ENCODE results near the gene B3GNT2.
"Not testable (repeated sequence)": the region's sequence is repeated elsewhere in the genome, so short reads cannot be mapped to it uniquely, and the experiment has no call there.

Gene B3GNT2, protein sequence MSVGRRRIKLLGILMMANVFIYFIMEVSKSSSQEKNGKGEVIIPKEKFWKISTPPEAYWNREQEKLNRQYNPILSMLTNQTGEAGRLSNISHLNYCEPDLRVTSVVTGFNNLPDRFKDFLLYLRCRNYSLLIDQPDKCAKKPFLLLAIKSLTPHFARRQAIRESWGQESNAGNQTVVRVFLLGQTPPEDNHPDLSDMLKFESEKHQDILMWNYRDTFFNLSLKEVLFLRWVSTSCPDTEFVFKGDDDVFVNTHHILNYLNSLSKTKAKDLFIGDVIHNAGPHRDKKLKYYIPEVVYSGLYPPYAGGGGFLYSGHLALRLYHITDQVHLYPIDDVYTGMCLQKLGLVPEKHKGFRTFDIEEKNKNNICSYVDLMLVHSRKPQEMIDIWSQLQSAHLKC

DNA sequence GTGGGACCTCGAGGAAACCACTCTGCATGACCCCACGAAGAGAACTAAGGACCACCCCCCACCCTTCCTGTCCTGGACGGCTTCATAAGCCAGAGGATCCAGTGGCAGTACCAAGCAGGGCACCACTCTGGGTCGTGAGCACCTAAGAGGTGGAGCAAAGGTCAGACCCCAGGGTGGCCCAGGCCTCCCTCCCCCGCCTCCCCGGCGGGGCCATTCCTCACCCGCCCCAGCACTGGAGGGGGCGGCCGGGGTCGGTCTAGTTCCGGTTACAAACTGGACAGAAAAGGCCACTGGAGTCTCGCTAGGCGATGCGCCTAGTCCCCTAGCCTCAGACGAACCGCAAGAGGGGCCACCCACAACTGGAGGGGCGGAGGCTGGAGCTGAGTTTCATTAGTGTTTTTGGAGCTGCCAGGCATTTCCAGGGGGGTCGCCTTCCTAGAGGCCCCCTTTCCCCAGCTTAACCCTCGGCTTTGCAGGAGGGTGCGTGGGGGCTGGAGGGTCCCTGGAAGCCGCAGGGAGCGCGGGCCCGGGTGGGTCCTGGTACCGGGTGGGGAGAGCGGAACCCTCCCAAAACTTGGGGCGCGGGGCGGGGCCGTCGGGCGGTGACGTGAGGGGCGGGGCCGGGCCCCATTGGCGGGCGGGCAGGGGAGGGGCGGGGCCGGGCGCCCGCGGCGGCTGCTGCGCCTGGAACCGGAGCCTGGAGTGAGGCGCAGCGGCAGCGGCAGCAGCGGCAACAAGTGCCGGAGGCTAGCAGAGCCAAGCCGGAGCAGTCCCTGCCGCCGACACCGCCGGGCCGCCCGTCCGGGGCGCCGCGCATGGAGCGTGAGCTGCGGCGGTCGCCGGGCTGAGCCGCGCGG lies at the start of gene B3GNT2:
TSS of gene B3GNT2 (plus strand) at position 695 of the 857 bp plus-strand sequence. CDS start 26,106 bp downstream, outside the sequence.
- no peaks in the 10 kb centered on the region for H3K27me3 Mint-ChIP-seq
- DNase-seq (ENCODE audit: low spot score in 2 of 2) (peak; percentile 75 to 86), ATAC-seq (ENCODE audit: low read depth) (peak; percentile 77)
- H3K9me3 Mint-ChIP-seq = no peaks in the 10 kb centered on the region
- H3K4me3 Mint-ChIP-seq = peak within 1 kb of the TSS; percentile 88
- peak within 1 kb of the TSS; percentile 84 for H3K27ac Mint-ChIP-seq
- H3K4me1 Mint-ChIP-seq = peaks cover 42% of the 10 kb centered on the region
- H3K36me3 Mint-ChIP-seq = no peaks in the 10 kb centered on the region

DNA sequence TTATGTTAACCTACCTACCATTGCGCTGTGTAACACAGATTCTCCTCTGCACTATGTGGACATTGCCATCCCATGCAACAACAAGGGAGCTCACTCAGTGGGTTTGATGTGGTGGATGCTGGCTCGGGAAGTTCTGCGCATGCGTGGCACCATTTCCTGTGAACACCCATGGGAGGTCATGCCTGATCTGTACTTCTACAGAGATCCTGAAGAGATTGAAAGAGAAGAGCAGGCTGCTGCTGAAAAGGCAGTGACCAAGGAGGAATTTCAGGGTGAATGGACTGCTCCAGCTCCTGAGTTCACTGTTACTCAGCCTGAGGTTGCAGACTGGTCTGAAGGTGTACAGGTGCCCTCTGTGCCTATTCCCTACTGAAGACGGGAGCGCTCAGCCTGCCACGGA lies 49.1 kb upstream of the B3GNT2 start:
- DNase-seq (ENCODE audit: low spot score in 2 of 2) = peak; percentile 34 to 36
- Mint-ChIP-seq H3K4me1 (peaks cover 26% of the 10 kb centered on the region), H3K27ac (peak overlapping the region; percentile 9), H3K4me3 (peak overlapping the region; percentile 80)
- not testable (repeated sequence) for H3K9me3 Mint-ChIP-seq; H3K36me3 Mint-ChIP-seq; H3K27me3 Mint-ChIP-seq; ATAC-seq (ENCODE audit: low read depth)

DNA sequence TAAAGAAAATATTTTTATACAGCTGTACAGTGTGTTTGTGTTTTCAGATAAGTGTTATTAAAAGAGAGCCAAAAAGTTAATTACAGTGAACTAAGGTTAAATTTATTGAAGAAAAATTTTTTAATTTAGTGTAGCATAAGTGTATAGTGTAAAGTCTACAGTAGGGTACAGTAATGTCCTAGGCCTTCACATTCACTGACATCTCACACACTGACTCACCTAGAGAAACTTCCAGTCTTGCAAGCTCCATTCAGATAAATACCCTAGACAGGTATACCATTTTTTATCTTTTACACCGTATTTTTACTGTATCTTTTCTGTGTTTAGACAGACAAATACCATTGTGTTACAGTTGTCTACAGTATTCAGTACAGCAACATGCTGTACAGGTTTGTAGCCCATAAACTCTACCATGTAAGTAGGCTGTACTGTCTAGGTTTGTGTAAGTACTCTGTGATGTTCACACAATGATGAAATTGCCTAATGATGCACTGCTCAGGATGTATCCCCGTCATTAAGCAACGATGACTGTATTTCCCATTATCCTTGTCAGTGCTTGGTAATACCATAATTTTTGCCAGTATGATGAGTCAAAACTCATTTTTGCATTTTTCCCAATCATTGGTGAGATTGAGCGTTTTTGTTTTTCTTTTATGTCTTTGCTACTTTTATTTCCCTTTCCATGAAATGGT lies 48.2 kb upstream of the B3GNT2 start:
- Mint-ChIP-seq H3K27ac (no peak overlapping the region), H3K27me3 (no peaks in the 10 kb centered on the region), H3K4me3 (peak overlapping the region; percentile 57), H3K36me3 (peaks cover 2% of the 10 kb centered on the region), H3K4me1 (peaks cover 22% of the 10 kb centered on the region), H3K9me3 (no peaks in the 10 kb centered on the region)
- ATAC-seq (ENCODE audit: low read depth) = no peak
- no peak for DNase-seq (ENCODE audit: low spot score in 2 of 2)

DNA sequence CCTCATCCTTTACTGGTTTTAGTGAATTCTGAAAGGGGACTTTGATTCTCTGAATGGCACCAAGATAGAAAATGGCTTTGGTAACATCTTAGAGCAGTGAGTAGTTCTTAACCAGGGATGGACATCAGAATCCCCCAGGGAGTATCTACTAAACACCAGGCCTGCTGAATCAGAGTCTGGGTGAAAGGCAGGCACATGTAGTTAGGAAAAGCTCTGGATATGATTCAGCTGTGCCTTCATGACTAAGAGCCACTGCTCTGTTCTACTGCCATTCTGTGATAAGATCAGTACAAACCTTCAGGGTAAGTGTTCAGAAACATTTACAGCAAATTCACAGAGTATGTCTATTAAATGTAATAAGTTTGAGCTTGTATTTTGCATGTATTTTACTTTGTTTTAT lies 46.2 kb upstream of the B3GNT2 start:
- ATAC-seq (ENCODE audit: low read depth) (no peak), DNase-seq (ENCODE audit: low spot score in 2 of 2) (no peak)
- H3K4me3 Mint-ChIP-seq = no peak overlapping the region
- no peaks in the 10 kb centered on the region for H3K27me3 Mint-ChIP-seq
- peaks cover 2% of the 10 kb centered on the region for H3K36me3 Mint-ChIP-seq
- H3K27ac Mint-ChIP-seq = no peak overlapping the region
- peaks cover 22% of the 10 kb centered on the region for H3K4me1 Mint-ChIP-seq
- H3K9me3 Mint-ChIP-seq = no peaks in the 10 kb centered on the region

DNA sequence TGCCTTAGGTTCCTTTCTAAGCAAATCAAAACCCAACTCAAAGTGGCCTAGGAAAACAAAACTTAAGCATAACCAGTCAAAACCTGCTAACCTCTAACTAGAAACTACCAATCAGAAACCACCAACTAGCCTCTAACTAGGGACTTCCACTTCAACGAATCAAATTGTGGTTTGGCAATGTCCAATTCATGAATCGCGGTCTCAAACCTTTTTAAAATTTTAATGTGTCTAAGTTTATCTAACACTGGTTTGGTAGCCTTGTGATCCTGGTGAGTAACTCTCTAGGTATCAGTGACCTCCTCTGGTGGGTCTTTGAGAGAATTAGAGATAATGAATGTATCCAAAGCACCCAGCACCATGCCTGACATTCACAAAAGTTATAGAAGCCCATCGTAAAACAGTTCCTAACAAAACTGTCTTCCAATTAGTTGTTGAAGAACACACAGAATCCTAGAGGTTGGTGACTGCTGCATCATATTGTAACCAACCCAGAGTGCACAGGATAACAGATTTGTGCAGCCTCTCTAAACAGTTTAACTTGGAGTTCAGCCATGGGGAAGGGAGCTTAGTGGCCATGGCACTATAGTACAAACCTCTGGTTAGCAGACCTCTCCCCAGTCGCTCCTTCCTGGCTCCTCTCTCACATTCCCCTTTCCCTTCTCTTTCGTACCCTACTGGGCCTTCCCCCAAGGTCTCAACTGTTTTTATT lies 45.2 kb upstream of the B3GNT2 start:
- Mint-ChIP-seq H3K4me3 (no peak overlapping the region), H3K9me3 (peaks cover 2% of the 10 kb centered on the region), H3K27me3 (no peaks in the 10 kb centered on the region), H3K27ac (no peak overlapping the region), H3K4me1 (peaks cover 13% of the 10 kb centered on the region), H3K36me3 (peaks cover 6% of the 10 kb centered on the region)
- DNase-seq (ENCODE audit: low spot score in 2 of 2) (no peak), ATAC-seq (ENCODE audit: low read depth) (no peak)

DNA sequence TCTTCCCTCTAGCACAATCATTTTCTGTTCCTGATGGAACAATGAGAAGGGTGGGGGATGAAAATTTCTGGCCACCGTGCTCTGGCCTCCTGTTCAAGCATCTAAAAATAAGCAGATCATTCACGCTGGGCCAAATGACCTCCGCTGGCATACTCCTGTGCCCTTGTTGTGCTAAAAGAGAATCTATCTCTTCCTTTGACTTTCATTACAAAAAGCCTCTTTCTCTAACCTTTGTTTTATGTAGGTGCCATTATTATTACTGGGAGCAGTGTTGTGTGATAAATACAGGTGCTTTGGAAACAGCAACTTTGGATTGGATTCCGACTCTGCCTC lies 44.6 kb upstream of the B3GNT2 start:
- Mint-ChIP-seq H3K27ac (no peak overlapping the region), H3K27me3 (no peaks in the 10 kb centered on the region), H3K36me3 (peaks cover 6% of the 10 kb centered on the region), H3K4me3 (no peak overlapping the region), H3K4me1 (peaks cover 11% of the 10 kb centered on the region), H3K9me3 (peaks cover 2% of the 10 kb centered on the region)
- ATAC-seq (ENCODE audit: low read depth) = no peak
- DNase-seq (ENCODE audit: low spot score in 2 of 2) = no peak

DNA sequence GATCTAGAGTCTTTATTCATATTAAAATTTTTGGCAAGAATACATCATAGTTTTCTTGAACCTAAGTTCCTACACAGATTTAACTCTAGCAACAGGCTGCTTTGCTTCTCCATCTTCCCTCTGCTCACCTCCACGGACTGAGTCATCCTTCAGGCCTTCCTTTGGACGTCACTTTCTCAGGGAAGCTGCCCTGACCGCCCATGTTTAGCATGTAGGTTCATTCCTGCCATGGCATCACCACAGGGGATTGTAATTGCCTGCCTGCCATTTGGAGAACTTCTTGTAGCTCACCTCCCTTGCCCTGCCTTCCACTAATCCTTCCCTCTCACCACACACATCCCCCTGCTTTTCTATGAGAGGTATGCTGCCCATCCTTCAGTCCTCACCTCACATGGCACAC lies 43.9 kb upstream of the B3GNT2 start:
- H3K27ac Mint-ChIP-seq = no peak overlapping the region
- H3K27me3 Mint-ChIP-seq = no peaks in the 10 kb centered on the region
- peaks cover 6% of the 10 kb centered on the region for H3K36me3 Mint-ChIP-seq
- peaks cover 2% of the 10 kb centered on the region for H3K9me3 Mint-ChIP-seq
- ATAC-seq (ENCODE audit: low read depth) (no peak), DNase-seq (ENCODE audit: low spot score in 2 of 2) (no peak)
- peaks cover 6% of the 10 kb centered on the region for H3K4me1 Mint-ChIP-seq
- H3K4me3 Mint-ChIP-seq = no peak overlapping the region

DNA sequence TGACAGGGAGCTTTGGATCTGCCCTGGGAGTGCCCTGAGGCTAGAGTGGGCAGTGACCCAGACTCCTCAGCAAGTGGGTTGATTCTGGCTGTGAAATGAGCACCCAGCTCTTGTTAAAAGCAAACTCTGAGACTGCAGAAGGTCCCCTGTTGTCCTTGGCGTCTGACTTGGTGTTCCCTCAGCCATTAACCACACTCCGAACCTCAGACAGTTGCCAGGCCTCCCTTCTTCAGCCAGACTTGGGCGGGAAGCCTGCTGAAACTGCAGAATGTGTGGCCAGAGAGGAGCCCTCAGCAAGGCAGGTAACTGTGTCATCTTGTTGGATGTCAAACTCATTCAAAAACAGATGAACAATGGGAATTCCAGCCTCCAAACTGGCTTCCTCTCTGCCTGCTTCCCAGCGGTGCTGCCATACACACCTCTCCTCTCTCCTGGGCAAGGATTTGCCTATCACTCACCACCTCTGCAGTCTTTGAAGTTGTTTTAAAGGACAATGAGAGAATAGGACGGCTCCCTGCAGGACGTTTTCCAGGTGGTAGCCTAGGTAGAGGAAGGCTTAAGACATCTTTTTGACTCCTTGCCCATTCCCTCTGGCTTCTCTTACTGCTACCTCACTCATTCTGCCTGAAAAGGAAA lies 38.9 kb upstream of the B3GNT2 start:
- peaks cover 9% of the 10 kb centered on the region for H3K36me3 Mint-ChIP-seq
- no peak overlapping the region for H3K4me3 Mint-ChIP-seq
- DNase-seq (ENCODE audit: low spot score in 2 of 2) (no peak), ATAC-seq (ENCODE audit: low read depth) (no peak)
- H3K9me3 Mint-ChIP-seq = peaks cover 2% of the 10 kb centered on the region
- H3K4me1 Mint-ChIP-seq = peaks cover 7% of the 10 kb centered on the region
- H3K27me3 Mint-ChIP-seq = no peaks in the 10 kb centered on the region
- H3K27ac Mint-ChIP-seq = no peak overlapping the region

DNA sequence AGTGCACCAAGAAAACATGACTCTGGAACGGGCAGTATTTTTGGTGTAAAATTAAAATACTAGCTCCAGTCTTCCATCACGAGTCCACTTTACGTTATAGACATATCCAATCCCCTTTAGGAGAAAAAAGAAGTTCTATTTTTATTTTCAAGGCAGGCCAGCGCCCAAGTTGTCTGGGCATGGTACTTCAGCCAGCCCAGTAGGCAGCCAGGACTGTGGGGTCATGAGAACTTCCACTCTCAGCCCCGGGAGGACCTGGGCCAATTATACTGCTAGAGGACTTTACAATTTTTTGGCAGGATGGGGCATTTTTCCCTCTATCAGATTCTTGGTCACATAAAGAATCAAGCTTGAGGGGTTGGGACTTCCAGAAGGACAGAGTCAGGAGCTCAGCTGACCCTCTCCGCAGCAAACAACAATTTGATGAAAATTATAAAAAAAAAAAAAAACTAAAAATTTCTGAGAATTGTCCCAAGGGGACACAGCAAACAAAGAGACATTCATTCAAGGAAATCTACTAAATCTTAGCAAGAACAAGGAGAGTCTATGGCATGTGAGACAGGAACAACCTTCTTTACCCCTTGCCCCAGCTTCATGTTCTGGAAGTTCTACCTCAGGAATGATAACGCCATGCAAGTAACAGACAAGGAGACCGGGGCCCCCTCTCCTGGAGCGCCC lies 37.3 kb upstream of the B3GNT2 start:
- Mint-ChIP-seq H3K9me3 (peaks cover 2% of the 10 kb centered on the region), H3K4me1 (peaks cover 7% of the 10 kb centered on the region), H3K27me3 (no peaks in the 10 kb centered on the region), H3K36me3 (peaks cover 7% of the 10 kb centered on the region), H3K4me3 (no peak overlapping the region), H3K27ac (no peak overlapping the region)
- ATAC-seq (ENCODE audit: low read depth) (no peak), DNase-seq (ENCODE audit: low spot score in 2 of 2) (no peak)

DNA sequence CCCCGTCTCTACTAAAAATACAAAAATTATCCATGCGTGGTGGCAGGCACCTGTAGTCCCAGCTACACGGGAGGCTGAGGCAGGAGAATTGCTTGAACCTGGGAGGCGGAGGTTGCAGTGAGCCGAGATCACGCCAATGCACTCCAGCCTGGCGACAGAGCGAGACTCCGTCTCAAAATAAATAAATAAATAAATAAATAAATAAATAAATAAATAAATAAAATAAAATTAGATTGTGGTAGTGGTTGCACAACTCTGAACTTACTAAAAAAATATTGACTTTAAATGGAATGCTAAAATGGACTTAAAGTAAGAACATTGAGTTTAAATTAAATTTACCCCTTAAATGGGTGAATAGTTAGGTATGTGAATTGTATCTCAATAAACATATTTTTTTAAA lies 35.2 kb upstream of the B3GNT2 start:
- not testable (repeated sequence) for H3K4me1 Mint-ChIP-seq; H3K27ac Mint-ChIP-seq; H3K27me3 Mint-ChIP-seq; H3K36me3 Mint-ChIP-seq; ATAC-seq (ENCODE audit: low read depth); H3K4me3 Mint-ChIP-seq; H3K9me3 Mint-ChIP-seq; DNase-seq (ENCODE audit: low spot score in 2 of 2)

DNA sequence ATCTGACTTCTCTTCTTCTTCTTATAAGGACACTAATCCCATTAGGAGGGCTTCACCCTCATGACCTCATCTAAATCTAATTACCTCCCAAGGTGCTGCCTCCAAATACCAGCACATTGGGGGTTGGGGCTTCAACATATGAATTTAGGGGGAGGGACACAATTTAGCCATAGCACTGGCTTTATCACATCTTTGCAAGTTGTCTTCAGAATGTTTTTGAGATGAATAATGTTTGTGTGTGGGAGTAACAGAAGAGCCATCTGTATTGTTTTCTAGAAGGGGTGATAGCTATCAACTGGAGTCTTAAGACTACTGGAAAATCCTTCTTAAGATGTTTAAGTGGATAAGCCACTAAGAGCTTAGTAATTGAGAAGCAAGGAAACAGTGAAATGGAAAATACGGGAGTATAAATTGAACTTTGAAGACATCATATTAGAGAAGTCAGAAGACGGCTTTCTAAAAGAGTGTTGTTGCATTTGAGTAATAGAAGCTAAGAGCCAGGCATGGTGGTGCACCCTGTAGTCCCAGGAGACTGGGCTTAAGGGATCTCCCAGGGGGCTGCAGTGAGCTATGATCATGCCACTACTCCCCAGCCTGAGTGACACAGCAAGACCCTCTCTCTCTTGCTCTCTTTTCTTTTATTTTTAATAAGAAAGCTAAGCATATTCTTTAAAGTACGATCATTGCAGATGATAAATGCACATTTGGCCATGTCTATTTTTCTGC lies 32.6 kb upstream of the B3GNT2 start:
- no peaks in the 10 kb centered on the region for H3K9me3 Mint-ChIP-seq
- H3K4me1 Mint-ChIP-seq = peaks cover 5% of the 10 kb centered on the region
- no peak for ATAC-seq (ENCODE audit: low read depth)
- H3K27me3 Mint-ChIP-seq = no peaks in the 10 kb centered on the region
- DNase-seq (ENCODE audit: low spot score in 2 of 2) = no peak
- no peak overlapping the region for H3K27ac Mint-ChIP-seq
- H3K36me3 Mint-ChIP-seq = peaks cover 3% of the 10 kb centered on the region
- H3K4me3 Mint-ChIP-seq = no peak overlapping the region

DNA sequence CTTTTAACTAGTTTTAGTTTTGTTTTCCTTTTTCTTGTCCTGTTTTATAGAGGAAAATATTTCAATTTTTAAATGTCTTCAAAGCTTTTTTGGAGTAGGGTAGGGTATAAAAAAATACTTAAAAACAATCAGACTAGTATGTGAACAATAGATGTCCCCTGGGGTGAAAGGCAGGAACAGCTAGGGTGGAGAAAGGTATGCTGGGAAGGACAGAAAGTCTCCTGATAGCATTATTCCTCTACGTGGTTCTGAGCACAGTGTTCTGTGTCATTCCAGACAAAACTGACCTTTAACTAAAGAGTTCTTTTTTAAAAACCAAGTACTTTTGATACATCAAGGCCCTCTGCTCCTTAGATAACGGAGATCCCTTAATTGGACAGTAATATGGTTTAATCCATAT lies 32.1 kb upstream of the B3GNT2 start:
- Mint-ChIP-seq H3K9me3 (no peaks in the 10 kb centered on the region), H3K4me1 (peaks cover 5% of the 10 kb centered on the region), H3K27me3 (no peaks in the 10 kb centered on the region), H3K4me3 (no peak overlapping the region), H3K27ac (no peak overlapping the region), H3K36me3 (peaks cover 3% of the 10 kb centered on the region)
- no peak for ATAC-seq (ENCODE audit: low read depth)
- DNase-seq (ENCODE audit: low spot score in 2 of 2) = no peak
